Heart left ventricle (tissue), 16 donors: ENCODE data around the gene WNK3. TPM values are rescaled to one million over a fixed set of nuclear protein-coding genes. Genes with fewer than 3 reads are reported as not detected.

Experiments
- ATAC-seq, 4 donors: fragments of 200-7000 bp; cut with Tn5 transposase; one replicate each; pipeline ENCODE4 v1.9.1; 2020 to 2022; ENCODE audit warnings: moderate library complexity in 4 of 4, mild to moderate bottlenecking in 3 of 4, moderate number of reproducible peaks in 1 of 4
- DNase-seq, 5 donors: peaks; one replicate each; pipeline ENCODE4 v3.0.0-alpha.2; 2020
- H3K27ac ChIP-seq, 12 donors: fragments of 200-600 bp; sonication (generic) in 4 of 12; one replicate each; pipeline versions ENCODE4 v1.5.0 to v1.8.0; 2016 to 2022; ENCODE audit warnings: mild to moderate bottlenecking in 2 of 12
- H3K27me3 ChIP-seq, 9 donors: fragments of 200-600 bp; sonication (generic) in 2 of 9; one replicate each; pipeline versions ENCODE4 v1.5.1 to v1.8.0; 2016 to 2022; ENCODE audit warnings: mild to moderate bottlenecking in 3 of 9
- H3K36me3 ChIP-seq, 9 donors: fragments of 200-600 bp; sonication (generic) in 2 of 9; one replicate each; pipeline versions ENCODE4 v1.5.0 to v1.8.0; 2018 to 2022; ENCODE audit warnings: mild to moderate bottlenecking in 2 of 9
- H3K4me1 ChIP-seq, 12 donors: fragments of 200-600 bp; sonication (generic) in 4 of 12; one replicate each; pipeline versions ENCODE4 v1.5.0 to v1.8.0; 2016 to 2022; ENCODE audit warnings: mild to moderate bottlenecking in 3 of 12
- H3K4me3 ChIP-seq, 12 donors: fragments of 200-600 bp; sonication (generic) in 4 of 12; one replicate each; pipeline versions ENCODE4 v1.5.0 to v1.8.0; 2017 to 2022; ENCODE audit warnings: mild to moderate bottlenecking in 9 of 12, moderate library complexity in 4 of 12
- H3K9me3 ChIP-seq, 12 donors: fragments of 200-600 bp; sonication (generic) in 4 of 12; one replicate each; pipeline versions ENCODE4 v1.5.0 to v1.8.0; 2016 to 2022; ENCODE audit warnings: mild to moderate bottlenecking in 1 of 12
- CTCF ChIP-seq, 12 donors: fragments of 200-600 bp; sonication (generic) in 4 of 12; IDR thresholded peaks; one replicate each; pipeline versions ENCODE4 v1.5.0 to v1.8.0; 2018 to 2022; ENCODE audit warnings: antibody characterized with exemption in 12 of 12, mild to moderate bottlenecking in 5 of 12
- POLR2A ChIP-seq, 2 donors: fragments of 450-650 bp; IDR thresholded peaks; one replicate each; pipeline ENCODE4 v1.6.1; 2017; ENCODE audit warnings: antibody characterized with exemption in 2 of 2, mild to moderate bottlenecking in 2 of 2, moderate library complexity in 2 of 2
- WGBS, 4 donors: extraction: QIAGEN DNeasy Blood & Tissue Kit in 2 of 4; methylation state at CpG; one replicate each; pipeline versions ENCODE4 v1.1.5 to v1.1.7; 2013 to 2018; 5-methylcytosine and 5-hydroxymethylcytosine counted together
- intact Hi-C, 10 donors: fragments of 100-400 bp; cut with DNase I; formaldehyde crosslinking; loops; one replicate each; pipeline versions ENCODE4 v1.11.1 to v1.14.2; 2022
- polyA plus RNA-seq, 2 donors: library from polyadenylated mRNA; stranded (reverse); fragments of 200-250 nt; gene quantifications; one replicate each; pipeline ENCODE4 v1.2.3, GENCODE V29; 2013
- total RNA-seq, 9 donors: library from RNA; depleted of rRNA in 2 of 9; stranded (reverse); fragments of >200 nt in 2 of 9; fragmentation: NEBNext Ultra II Directional in 3 of 9; extraction: Animal tissue kit (Norgen Biotek cat#: 25700) in 3 of 9; gene quantifications; one replicate each; pipeline versions ENCODE4 v1.1.0 to v1.2.4, GENCODE V29; 2016 to 2023
- donor health status: ischemic (EF 13 %, LVEDD 7.1; RV severe dilation, severe dysfunction).
- donor health status: healthy with polysubstance abuse.
- donor health status: DM: no; HTN: yes; CAD: no.
- donor health status: DM: no; HTN: no; CAD: no.
- donor health status: ischemic (EF 25% LVEDD 6.9; RV normal size, moderate dysfunction).
- donor health status: ischemic (EF 25% LVEDD 5.7; RV mildly dilated, moderate dysfunction).
- donor health status: healthy.
- donor health status: DM: yes; HTN: yes; CAD: no.
- donor health status: ischemic (EF 35%, LVEDD 5.7; RV mildly dilated, moderate dysfunction).
- donor health status: nonischemic (EF 11% LVEDD 7.7; RV severe dilation, severe dysfunction).
- donor health status: DM: yes; HTN: yes; CAD: no.
- donor health status: PGD.
- donor health status: ischemic (EF 29% LVEDD 5.4; RV normal size, mild dysfunction).
- donor health status: nonischemic (EF 23%, LVEDD 6.1; RV moderate dilation, normal function).

WNK3 gene
- total and polyA plus RNA-seq, 11 donors: 0.19 to 2.1 (median 0.67) TPM

GRCh38 chrX:54294306-54294705 is 63.5 kb downstream of the WNK3 start:
- Histone ChIP-seq H3K27me3 (peaks cover 0 to 18% (median 0%) of the 10 kb centered on the region in 9 donors), H3K36me3 (no peaks in the 10 kb centered on the region), H3K9me3 (no peaks in the 10 kb centered on the region), H3K4me3 (no peak overlapping the region), H3K4me1 (no peaks in the 10 kb centered on the region), H3K27ac (no peak overlapping the region)
- 82 to 86% (median 83%) methylated on average over 2 of the region's 2 CpGs for WGBS, 4 donors
- DNase-seq: no peak
- ATAC-seq: no peak
- intact Hi-C loops: no loop called here
- no peak for TF ChIP-seq POLR2A (IDR thresholded peaks at IDR 0.05)
- no peak for TF ChIP-seq CTCF (IDR thresholded peaks at IDR 0.05)

DNA sequence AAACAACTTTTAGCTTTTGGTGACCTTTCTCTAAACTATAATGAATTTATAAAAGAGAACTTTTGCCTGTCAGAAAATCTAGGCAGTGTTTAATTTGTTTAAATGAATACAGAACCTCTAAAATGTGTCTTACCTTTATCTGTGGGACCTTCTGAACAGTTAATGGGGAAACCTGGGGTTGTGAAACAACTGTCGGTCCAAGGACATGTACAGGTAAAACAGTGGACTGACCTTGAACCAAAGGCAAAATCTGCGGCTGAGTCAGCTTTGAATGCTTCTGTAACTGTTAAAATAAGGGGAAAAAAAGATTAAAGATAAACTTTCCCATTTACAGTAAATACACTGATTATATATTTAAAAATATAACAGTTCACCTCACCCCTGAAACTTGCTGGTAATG is 65.1 kb downstream of the WNK3 start:
- H3K9me3 ChIP-seq: no peaks in the 10 kb centered on the region
- no peaks in the 10 kb centered on the region for H3K4me1 ChIP-seq
- intact Hi-C loops: no loop called here
- DNase-seq (no peak), ATAC-seq (no peak)
- 88 to 97% (median 91%) methylated on average over 2 of the region's 2 CpGs for WGBS, 4 donors
- no peaks in the 10 kb centered on the region for H3K36me3 ChIP-seq
- no peak for TF ChIP-seq CTCF (IDR thresholded peaks at IDR 0.05)
- TF ChIP-seq POLR2A (IDR thresholded peaks at IDR 0.05): no peak
- H3K27ac ChIP-seq: no peak overlapping the region
- no peak overlapping the region for H3K4me3 ChIP-seq
- peaks cover 0 to 24% (median 0%) of the 10 kb centered on the region in 9 donors for H3K27me3 ChIP-seq

GRCh38 chrX:54291758-54292157 is 66.1 kb downstream of the WNK3 start:
- ATAC-seq (no peak), DNase-seq (no peak)
- Histone ChIP-seq H3K9me3 (no peaks in the 10 kb centered on the region), H3K4me1 (no peaks in the 10 kb centered on the region), H3K27ac (no peak overlapping the region), H3K27me3 (peaks cover 0 to 28% (median 0%) of the 10 kb centered on the region in 9 donors), H3K4me3 (no peak overlapping the region), H3K36me3 (no peaks in the 10 kb centered on the region)
- intact Hi-C loops: no loop called here
- TF ChIP-seq POLR2A (IDR thresholded peaks at IDR 0.05) (no peak), CTCF (IDR thresholded peaks at IDR 0.05) (no peak)
- WGBS, 4 donors: 66 to 96% (median 82%) methylated on average over 2 of the region's 2 CpGs

- H3K4me1 ChIP-seq: no peaks in the 10 kb centered on the region
- H3K36me3 ChIP-seq: no peaks in the 10 kb centered on the region
- no peak overlapping the region for H3K4me3 ChIP-seq
- DNase-seq (no peak), ATAC-seq (no peak)
- TF ChIP-seq POLR2A (IDR thresholded peaks at IDR 0.05) (no peak), CTCF (IDR thresholded peaks at IDR 0.05) (no peak)
- no peaks in the 10 kb centered on the region for H3K9me3 ChIP-seq
- WGBS, 4 donors: 14 to 40% (median 32%) methylated on average over 2 of the region's 2 CpGs
- H3K27me3 ChIP-seq: peaks cover 0 to 29% (median 0%) of the 10 kb centered on the region in 9 donors
- no peak overlapping the region for H3K27ac ChIP-seq
- intact Hi-C loops: no loop called here
These were observed 68.9 kb downstream of the WNK3 start for GRCh38 chrX:54288968-54289367.
